D721Med (cell line): Measurements from ENCODE around the gene NLGN2.
A peak's percentile ranks its signal among the peaks of the same experiment; 100 is the strongest.

Source experiments
- DNase-seq: peaks from one replicate; pipeline ENCODE4 v3.0.0; 2011; ENCODE audit warnings: low spot score; ENCODE audit not compliant: insufficient read length
- FAIRE-seq: peaks from 2 replicates; lab custom pipeline; 2011; peaks lifted over from hg19 to GRCh38; lab: Jason Lieb, UNC
- TF ChIP-seq, protein P1 (sequence below): IDR thresholded peaks from 2 replicates; pipeline ENCODE4 v1.5.1; 2012; ENCODE audit warnings: mild to moderate bottlenecking, control low read depth; ENCODE audit not compliant: insufficient read depth; ENCODE audit errors: missing control alignments

NLGN2 gene

DNA sequence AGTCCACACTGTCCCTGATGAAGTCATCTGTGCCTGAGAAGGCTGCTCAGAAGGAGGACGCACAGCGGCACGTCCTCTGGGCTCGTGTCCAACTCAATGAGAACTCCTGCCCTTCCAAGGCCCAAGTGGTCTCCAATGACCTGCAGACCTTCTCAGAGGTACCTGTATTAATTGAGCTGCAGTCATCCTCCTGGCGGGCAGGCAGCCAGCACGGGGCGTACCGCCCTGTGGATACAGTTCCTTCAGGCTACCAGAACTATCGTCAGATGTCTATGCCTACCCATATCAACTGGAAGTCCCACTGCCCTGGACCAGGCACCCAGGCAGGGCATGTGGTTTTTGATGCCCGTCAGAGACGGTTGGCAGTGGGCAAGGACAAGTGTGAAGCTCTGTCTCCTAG is 24.7 kb downstream of the NLGN2 start:
- DNase-seq (no peak), FAIRE-seq (no peak)
- TF ChIP-seq, protein P1, sequence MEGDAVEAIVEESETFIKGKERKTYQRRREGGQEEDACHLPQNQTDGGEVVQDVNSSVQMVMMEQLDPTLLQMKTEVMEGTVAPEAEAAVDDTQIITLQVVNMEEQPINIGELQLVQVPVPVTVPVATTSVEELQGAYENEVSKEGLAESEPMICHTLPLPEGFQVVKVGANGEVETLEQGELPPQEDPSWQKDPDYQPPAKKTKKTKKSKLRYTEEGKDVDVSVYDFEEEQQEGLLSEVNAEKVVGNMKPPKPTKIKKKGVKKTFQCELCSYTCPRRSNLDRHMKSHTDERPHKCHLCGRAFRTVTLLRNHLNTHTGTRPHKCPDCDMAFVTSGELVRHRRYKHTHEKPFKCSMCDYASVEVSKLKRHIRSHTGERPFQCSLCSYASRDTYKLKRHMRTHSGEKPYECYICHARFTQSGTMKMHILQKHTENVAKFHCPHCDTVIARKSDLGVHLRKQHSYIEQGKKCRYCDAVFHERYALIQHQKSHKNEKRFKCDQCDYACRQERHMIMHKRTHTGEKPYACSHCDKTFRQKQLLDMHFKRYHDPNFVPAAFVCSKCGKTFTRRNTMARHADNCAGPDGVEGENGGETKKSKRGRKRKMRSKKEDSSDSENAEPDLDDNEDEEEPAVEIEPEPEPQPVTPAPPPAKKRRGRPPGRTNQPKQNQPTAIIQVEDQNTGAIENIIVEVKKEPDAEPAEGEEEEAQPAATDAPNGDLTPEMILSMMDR, result no peak

DNA sequence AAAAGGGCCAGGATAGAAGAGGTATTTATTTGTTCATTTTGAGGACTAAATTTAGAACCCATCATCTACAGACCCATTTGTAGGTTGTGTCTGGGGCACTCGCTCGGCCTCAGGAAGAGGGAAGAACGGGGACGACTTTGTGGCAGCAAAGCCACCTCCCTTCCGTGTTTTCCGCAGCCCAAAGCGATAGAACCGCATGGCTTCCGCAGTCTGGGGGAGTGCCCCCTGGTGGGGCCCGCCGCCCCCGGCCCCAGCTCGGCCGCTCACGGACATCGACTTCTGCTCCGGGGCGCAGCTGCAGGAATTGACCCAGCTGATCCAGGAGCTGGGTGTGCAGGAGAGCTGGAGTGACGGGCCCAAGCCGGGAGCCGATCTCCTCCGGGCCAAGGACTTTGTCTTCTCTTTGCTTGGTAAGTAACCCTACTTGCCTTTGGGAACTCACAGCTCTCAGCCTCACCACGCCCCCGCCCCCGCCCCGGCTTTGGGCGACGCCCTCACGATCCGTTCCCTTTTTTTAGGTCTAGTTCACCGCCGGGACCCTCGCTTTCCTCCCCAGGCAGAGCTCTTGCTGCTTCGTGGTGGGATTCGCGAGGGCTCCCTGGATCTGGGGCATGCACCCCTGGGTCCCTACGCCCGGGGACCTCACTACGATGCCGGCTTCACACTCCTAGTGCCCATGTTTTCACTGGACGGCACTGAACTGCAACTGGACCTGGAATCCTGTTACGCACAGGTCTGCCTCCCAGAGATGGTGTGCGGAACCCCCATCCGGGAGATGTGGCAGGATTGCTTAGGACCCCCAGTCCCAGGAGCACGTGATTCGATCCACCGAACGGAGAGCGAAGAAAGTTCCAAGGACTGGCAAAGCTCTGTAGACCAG is 28.3 kb downstream of the NLGN2 start:
- DNase-seq, result no peak
- FAIRE-seq, result no peak
- TF ChIP-seq, protein P1, result no peak

DNA sequence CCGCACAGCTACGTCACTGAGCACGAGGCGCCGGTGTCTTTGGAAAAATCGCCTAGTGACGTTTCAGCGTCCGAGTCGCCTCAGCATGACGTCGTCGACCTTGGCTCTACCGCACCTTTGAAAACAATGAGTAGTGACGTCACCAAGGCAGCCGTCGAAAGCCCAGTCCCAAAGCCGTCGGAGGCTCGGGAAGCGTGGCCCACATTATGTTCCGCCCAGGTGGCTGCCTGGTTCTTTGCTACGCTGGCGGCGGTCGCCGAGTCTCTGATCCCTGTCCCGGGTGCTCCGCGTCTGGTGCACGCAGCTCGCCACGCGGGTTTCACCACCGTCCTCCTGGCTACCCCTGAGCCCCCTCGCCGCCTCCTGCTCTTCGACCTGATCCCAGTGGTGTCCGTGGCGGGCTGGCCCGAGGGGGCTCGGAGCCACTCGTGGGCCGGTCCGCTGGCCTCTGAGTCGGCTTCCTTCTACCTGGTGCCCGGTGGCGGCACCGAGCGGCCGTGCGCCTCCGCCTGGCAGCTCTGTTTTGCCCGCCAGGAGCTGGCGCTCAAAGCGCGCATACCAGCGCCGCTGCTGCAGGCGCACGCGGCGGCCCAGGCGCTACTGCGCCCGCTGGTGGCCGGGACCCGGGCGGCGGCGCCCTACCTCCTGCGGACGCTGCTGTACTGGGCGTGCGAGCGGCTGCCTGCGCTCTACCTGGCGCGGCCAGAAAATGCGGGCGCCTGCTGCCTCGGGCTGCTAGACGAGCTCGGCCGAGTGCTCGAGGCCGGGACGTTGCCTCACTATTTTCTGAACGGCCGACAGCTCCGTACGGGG is 29.1 kb downstream of the NLGN2 start:
- peak; percentile 68 for DNase-seq
- no peak for FAIRE-seq

DNA sequence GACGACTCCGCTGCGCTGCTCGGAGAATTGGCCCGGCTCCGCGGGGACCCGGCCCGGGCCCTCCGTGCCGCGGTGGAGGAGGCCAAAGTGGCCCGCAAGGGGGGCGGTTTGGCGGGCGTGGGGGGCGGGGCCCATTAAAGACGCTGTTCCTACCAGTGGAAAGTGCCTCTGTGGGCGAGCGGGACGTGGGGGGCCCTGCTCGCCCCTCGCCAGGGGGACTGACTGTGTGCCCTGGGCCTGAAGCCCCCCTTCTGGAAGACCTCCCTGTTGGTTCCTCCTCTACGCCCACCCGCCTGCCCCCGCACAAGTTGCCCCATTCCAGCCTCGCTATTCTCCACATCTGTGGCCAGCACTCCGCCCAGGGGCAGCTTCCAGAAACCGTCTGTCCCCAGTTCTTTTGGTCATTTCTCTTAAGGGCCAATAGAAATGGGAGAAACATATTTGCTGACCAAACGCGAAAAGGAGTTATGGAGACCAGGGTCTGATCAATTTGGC is 29.8 kb downstream of the NLGN2 start:
- FAIRE-seq, result no peak
- DNase-seq, result no peak
- TF ChIP-seq, protein P1, result no peak

More for the DNA sequence above, 29.1 kb downstream of the NLGN2 start:
- TF ChIP-seq, protein P1, result peak; percentile 46

DNA sequence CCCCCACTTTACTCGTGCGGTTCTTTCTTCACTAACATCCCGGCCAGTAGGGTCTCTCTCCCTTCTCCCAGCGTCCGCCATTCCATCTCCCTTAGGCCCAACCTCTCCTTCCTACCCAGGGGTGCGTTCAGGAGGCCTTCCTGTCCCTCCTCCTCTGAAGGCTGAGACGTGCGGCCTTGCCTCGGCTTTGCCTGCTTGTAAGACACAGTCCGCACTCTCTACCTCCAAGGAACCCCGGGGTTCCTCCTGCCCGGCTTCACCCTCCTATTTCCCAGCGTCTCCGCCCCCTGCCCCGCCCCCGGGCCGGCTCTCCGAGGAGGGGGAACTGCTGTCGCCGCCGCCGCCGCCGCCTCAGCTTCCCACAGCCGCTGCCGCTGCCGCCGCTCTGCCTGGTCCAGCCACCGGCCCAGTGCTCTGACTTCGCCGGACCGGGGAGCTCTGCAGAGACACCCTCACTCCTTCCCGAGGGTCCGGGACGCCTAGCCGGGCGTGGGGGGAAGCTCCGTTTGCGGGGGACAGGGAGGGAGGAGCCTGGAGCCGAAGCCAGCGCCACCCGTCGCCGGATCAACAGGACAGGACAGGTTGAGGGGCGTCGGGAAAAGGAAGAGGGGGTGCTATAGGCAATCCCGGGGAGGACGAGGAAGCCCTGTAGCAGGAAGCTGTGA is 30.4 kb downstream of the NLGN2 start:
- no peak for FAIRE-seq
- TF ChIP-seq, protein P1, result no peak
- DNase-seq, result no peak

DNA sequence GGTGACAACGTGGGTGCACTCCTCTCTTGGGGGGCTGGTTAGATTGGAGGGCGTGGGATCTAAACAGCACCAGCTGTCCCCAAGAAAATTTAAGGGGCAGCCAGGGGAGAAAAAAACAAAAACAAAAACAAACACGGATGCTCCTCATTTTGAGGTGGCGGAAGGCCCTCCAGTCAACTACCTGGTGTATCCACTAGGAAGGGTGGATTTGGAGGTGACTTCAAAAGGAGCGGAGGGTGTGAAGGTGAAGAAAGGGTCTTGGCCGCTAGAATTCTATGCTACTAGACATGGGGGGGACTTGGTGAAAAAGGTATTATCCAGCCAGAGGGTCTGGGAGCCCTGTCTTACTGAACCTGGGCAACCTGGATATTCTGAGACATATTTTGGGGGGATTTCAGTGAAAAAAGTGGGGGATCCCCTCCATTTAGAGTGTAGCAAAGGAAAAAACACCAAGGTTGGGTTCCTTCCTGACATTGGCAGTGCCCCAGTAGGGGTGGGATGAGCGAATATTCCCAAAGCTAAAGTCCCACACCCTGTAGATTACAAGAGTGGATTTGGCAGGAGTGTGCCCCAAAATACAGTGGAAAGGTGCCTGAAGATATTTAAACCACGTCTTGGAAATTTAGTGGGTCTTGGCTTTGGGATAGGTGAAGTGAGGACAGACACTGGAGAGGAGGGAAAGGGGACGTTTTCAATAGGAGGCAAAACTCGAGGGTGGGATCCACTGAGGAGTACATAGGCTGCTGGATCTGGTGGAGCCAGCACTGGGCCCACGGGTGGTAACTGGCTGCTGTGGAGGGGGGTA is 31.2 kb downstream of the NLGN2 start:
- TF ChIP-seq, protein P1, result no peak
- no peak for FAIRE-seq
- DNase-seq, result no peak
